Measurements from ENCODE around the gene ENOX1. TPM values are rescaled to one million over a fixed set of nuclear protein-coding genes. Genes with fewer than 3 reads are reported as not detected.

Gene ENOX1
- total and polyA plus RNA-seq, 7 donors: 0.34 to 7.1 (median 1.1) TPM

GRCh38 chr13:43220873-43221595 lies 565.7 kb downstream of the ENOX1 start:
- WGBS, 3 donors: 92 to 96% (median 96%) methylated on average over 8 of the region's 8 CpGs
- DNase-seq (no peak), ATAC-seq (no peak)
- Histone ChIP-seq H3K27me3 (ENCODE audit: insufficient read depth in 3 of 3, low read length in 2 of 3) (no peaks in the 10 kb centered on the region), H3K4me1 (no peaks in the 10 kb centered on the region), H3K4me3 (no peak overlapping the region), H3K9me3 (no peaks in the 10 kb centered on the region), H3K27ac (no peak overlapping the region), H3K36me3 (ENCODE audit: insufficient read depth in 1 of 2, low read depth in 1 of 2) (no peaks in the 10 kb centered on the region)
- intact Hi-C loops (cut with DNase I): no loop called here
- no peak for TF ChIP-seq CTCF (IDR thresholded peaks at IDR 0.05)

DNA sequence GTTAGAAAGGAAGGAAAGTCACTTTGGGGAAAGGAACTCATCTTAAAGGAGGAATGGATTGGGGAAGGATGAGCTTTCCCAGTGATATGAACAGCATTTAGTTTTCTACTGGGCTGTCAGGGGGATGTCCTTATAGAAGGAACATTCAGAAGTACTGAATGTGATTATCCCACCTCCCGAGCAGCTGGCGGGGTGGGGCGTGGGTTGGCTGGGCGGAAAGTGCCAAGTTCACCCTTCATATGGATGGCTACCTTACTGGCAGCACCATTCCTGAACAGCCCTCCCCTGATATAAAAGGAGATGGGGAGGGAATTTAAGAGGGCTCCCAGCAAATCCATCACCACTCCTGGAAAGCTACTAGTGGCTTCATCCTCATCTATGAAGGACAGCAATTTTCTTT lies 572.6 kb downstream of the ENOX1 start:
- intact Hi-C loops (cut with DNase I): no loop called here
- H3K36me3 ChIP-seq (ENCODE audit: insufficient read depth in 1 of 2, low read depth in 1 of 2): no peaks in the 10 kb centered on the region
- ATAC-seq (no peak), DNase-seq (no peak)
- H3K9me3 ChIP-seq: no peaks in the 10 kb centered on the region
- TF ChIP-seq CTCF (IDR thresholded peaks at IDR 0.05): no peak
- no peak overlapping the region for H3K4me3 ChIP-seq
- WGBS, 3 donors: 92 to 94% (median 93%) methylated on average over 4 of the region's 4 CpGs
- H3K27me3 ChIP-seq (ENCODE audit: insufficient read depth in 3 of 3, low read length in 2 of 3): no peaks in the 10 kb centered on the region
- H3K27ac ChIP-seq: no peak overlapping the region
- no peaks in the 10 kb centered on the region for H3K4me1 ChIP-seq

- no peak overlapping the region for H3K4me3 ChIP-seq
- intact Hi-C loops (cut with DNase I): no loop called here
- no peak for DNase-seq
- ATAC-seq: no peak
- no peak for TF ChIP-seq CTCF (IDR thresholded peaks at IDR 0.05)
- no peaks in the 10 kb centered on the region for H3K36me3 ChIP-seq (ENCODE audit: insufficient read depth in 1 of 2, low read depth in 1 of 2)
- H3K27me3 ChIP-seq (ENCODE audit: insufficient read depth in 3 of 3, low read length in 2 of 3): no peaks in the 10 kb centered on the region
- peaks cover 4% of the 10 kb centered on the region for H3K9me3 ChIP-seq
- H3K4me1 ChIP-seq: no peaks in the 10 kb centered on the region
- no peak overlapping the region for H3K27ac ChIP-seq
Observed at GRCh38 chr13:43206838-43207237, 579.9 kb downstream of the ENOX1 start.

DNA sequence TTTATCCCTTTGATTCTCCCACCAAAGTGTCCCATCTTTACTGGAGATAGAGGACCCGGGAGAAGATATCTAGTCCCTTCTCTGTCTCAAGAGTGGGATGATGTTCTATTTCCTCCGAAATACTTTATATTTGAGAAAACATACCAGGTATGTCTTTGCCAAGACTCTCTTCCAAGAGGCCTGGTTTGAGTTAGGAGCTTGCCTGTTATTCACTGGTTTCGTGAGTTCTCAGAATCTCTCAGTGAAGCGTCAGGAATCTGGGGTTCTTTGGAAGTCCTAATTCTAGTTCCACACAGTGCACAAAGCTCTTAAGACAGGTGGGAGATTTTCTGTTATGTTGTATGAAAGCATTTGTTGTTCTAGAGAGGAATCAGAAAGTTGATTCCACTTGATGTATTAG lies 581.4 kb downstream of the ENOX1 start:
- H3K4me3 ChIP-seq: no peak overlapping the region
- WGBS, 3 donors: 87 to 89% (median 89%) methylated on average over 4 of the region's 4 CpGs
- peaks cover 5% of the 10 kb centered on the region for H3K4me1 ChIP-seq
- ATAC-seq (no peak), DNase-seq (no peak)
- H3K9me3 ChIP-seq: peaks cover 4% of the 10 kb centered on the region
- no peaks in the 10 kb centered on the region for H3K27me3 ChIP-seq (ENCODE audit: insufficient read depth in 3 of 3, low read length in 2 of 3)
- H3K27ac ChIP-seq: no peak overlapping the region
- H3K36me3 ChIP-seq (ENCODE audit: insufficient read depth in 1 of 2, low read depth in 1 of 2): no peaks in the 10 kb centered on the region
- intact Hi-C loops (cut with DNase I): no loop called here
- TF ChIP-seq CTCF (IDR thresholded peaks at IDR 0.05): no peak

GRCh38 chr13:43204591-43204990 lies 582.2 kb downstream of the ENOX1 start:
- intact Hi-C loops (cut with DNase I): no loop called here
- no peak for ATAC-seq
- no peaks in the 10 kb centered on the region for H3K36me3 ChIP-seq (ENCODE audit: insufficient read depth in 1 of 2, low read depth in 1 of 2)
- H3K4me3 ChIP-seq: no peak overlapping the region
- 98 to 99% (median 98%) methylated on average over 2 of the region's 2 CpGs for WGBS, 3 donors
- H3K4me1 ChIP-seq: peaks cover 12% of the 10 kb centered on the region
- TF ChIP-seq CTCF (IDR thresholded peaks at IDR 0.05): no peak
- no peak for DNase-seq
- no peaks in the 10 kb centered on the region for H3K27me3 ChIP-seq (ENCODE audit: insufficient read depth in 3 of 3, low read length in 2 of 3)
- H3K9me3 ChIP-seq: peaks cover 4% of the 10 kb centered on the region
- H3K27ac ChIP-seq: no peak overlapping the region
